CD4-positive, alpha-beta T cell treated with Interleukin-12 subunit alpha and Interleukin-12 subunit beta, for 1 hour (primary cell): ENCODE results near the gene ARL4D.
"Not testable (repeated sequence)": the region's sequence is repeated elsewhere in the genome, so short reads cannot be mapped to it uniquely, and the experiment has no call there.

ENCODE experiments used
- DNase-seq: peaks from one replicate; pipeline ENCODE4 v3.0.0-alpha.2; 2020

Gene ARL4D

GRCh38 chr17:43398724-43399595 lies at the start of gene ARL4D:
Gene ARL4D, plus strand, starts transcription at chr17:43398993. Its CDS starts 740 bp downstream, at chr17:43399733.
- peak; percentile 87 for DNase-seq

- no peak for DNase-seq
Observed at GRCh38 chr17:43349142-43349541, 49.7 kb upstream of the ARL4D start.

GRCh38 chr17:43350888-43351361 lies 47.9 kb upstream of the ARL4D start:
- DNase-seq, result no peak

GRCh38 chr17:43351691-43352090 lies 47.1 kb upstream of the ARL4D start:
- no peak for DNase-seq

GRCh38 chr17:43352579-43353331 lies 46.0 kb upstream of the ARL4D start:
- DNase-seq, result no peak

GRCh38 chr17:43353393-43353792 lies 45.4 kb upstream of the ARL4D start:
- no peak for DNase-seq

GRCh38 chr17:43354371-43354770 lies 44.4 kb upstream of the ARL4D start:
- no peak for DNase-seq

- DNase-seq, result no peak
Observed at GRCh38 chr17:43356450-43356849, 42.3 kb upstream of the ARL4D start.

- DNase-seq, result no peak
Observed at GRCh38 chr17:43356999-43357398, 41.8 kb upstream of the ARL4D start.

- DNase-seq, result peak; percentile 11
Observed at GRCh38 chr17:43359469-43360110, 39.2 kb upstream of the ARL4D start.

GRCh38 chr17:43360376-43360738 lies 38.4 kb upstream of the ARL4D start:
- DNase-seq, result peak; percentile 88

- DNase-seq, result peak; percentile 96
Observed at GRCh38 chr17:43360739-43361505, 37.9 kb upstream of the ARL4D start.

- DNase-seq, result no peak
Observed at GRCh38 chr17:43363181-43363925, 35.4 kb upstream of the ARL4D start.

GRCh38 chr17:43363926-43364285 lies 34.9 kb upstream of the ARL4D start:
- no peak for DNase-seq

- no peak for DNase-seq
Observed at GRCh38 chr17:43365356-43365755, 33.4 kb upstream of the ARL4D start.

GRCh38 chr17:43365921-43366320 lies 32.9 kb upstream of the ARL4D start:
- not testable (repeated sequence) for DNase-seq

- peak; percentile 7 for DNase-seq
Observed at GRCh38 chr17:43366891-43367736, 31.7 kb upstream of the ARL4D start.

- no peak for DNase-seq
Observed at GRCh38 chr17:43367737-43368242, 31.0 kb upstream of the ARL4D start.

- peak; percentile 65 for DNase-seq
Observed at GRCh38 chr17:43368740-43369506, 29.9 kb upstream of the ARL4D start.

GRCh38 chr17:43369986-43370385 lies 28.8 kb upstream of the ARL4D start:
- DNase-seq, result no peak
